Parathyroid adenoma (tissue), 2 donors: ENCODE results near the gene TRIM66.

Experiments used
- H2AFZ ChIP-seq: fragments of 300-600 bp; sonication (generic); one replicate; pipeline ENCODE4 v1.7.0; 2017; ENCODE audit warnings: antibody characterized with exemption, mild to moderate bottlenecking
- H3K27ac ChIP-seq: fragments of 300-600 bp; sonication (generic); one replicate; pipeline ENCODE4 v1.7.0; 2017
- H3K27me3 ChIP-seq: fragments of 300-600 bp; sonication (generic); one replicate; pipeline ENCODE4 v1.7.0; 2017; ENCODE audit warnings: low read length; ENCODE audit not compliant: control insufficient read depth, insufficient read depth
- H3K36me3 ChIP-seq: fragments of 300-600 bp; sonication (generic); one replicate; pipeline ENCODE4 v1.7.0; 2017; ENCODE audit warnings: low read length; ENCODE audit not compliant: control insufficient read depth, insufficient read depth
- H3K4me1 ChIP-seq: fragments of 300-600 bp; sonication (generic); one replicate; pipeline ENCODE4 v1.7.0; 2017; ENCODE audit warnings: control low read depth
- H3K4me2 ChIP-seq: fragments of 300-600 bp; sonication (generic); one replicate; pipeline ENCODE4 v1.7.0; 2017; ENCODE audit warnings: low read length
- H3K4me3 ChIP-seq: fragments of 300-600 bp; sonication (generic); one replicate; pipeline ENCODE4 v1.7.0; 2017; ENCODE audit warnings: low read depth, low read length
- H3K79me2 ChIP-seq: fragments of 300-600 bp; sonication (generic); one replicate; pipeline ENCODE4 v1.7.0; 2017; ENCODE audit warnings: control low read depth
- H3K9ac ChIP-seq: fragments of 300-600 bp; sonication (generic); one replicate; pipeline ENCODE4 v1.7.0; 2017; ENCODE audit warnings: mild to moderate bottlenecking
- H3K9me3 ChIP-seq: fragments of 300-600 bp; sonication (generic); one replicate; pipeline ENCODE4 v1.7.0; 2017; ENCODE audit warnings: low read length; ENCODE audit not compliant: control insufficient read depth
- TF ChIP-seq, protein P1 (sequence below): fragments of 300-600 bp; sonication (generic); IDR thresholded peaks from one replicate; pipeline ENCODE4 v1.7.0; 2017; ENCODE audit warnings: antibody characterized with exemption, mild to moderate bottlenecking
- donor health status: primary hyperparathyroidism.

The TRIM66 gene

DNA sequence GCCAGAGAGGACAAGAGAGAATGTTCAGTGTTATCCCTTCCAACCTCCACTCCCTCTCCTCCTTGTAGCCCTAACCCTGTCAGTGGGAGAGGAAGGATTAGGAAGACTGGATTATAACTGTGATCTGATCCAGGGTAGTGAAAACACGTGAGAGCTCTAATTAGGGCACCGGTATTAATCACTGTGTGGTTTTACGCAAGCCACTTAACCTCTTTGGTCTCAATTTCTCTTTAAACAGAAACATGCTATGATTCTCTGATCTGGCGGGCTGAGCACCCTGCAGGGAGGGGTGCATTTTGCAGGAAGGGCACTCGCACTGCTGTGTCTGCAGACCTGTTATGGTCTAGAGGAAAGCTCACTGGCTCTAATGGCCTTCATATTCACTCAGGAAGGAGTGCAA lies 11.7 kb upstream of the TRIM66 start:
- Histone ChIP-seq H3K9ac (no peak overlapping the region), H3K79me2 (no peaks in the 10 kb centered on the region), H3K27me3 (no peaks in the 10 kb centered on the region), H3K4me1 (no peaks in the 10 kb centered on the region), H3K36me3 (no peaks in the 10 kb centered on the region), H3K9me3 (no peaks in the 10 kb centered on the region), H3K4me3 (no peak overlapping the region), H3K4me2 (no peak overlapping the region), H2AFZ (no peak overlapping the region), H3K27ac (no peak overlapping the region)
- TF ChIP-seq, protein P1, sequence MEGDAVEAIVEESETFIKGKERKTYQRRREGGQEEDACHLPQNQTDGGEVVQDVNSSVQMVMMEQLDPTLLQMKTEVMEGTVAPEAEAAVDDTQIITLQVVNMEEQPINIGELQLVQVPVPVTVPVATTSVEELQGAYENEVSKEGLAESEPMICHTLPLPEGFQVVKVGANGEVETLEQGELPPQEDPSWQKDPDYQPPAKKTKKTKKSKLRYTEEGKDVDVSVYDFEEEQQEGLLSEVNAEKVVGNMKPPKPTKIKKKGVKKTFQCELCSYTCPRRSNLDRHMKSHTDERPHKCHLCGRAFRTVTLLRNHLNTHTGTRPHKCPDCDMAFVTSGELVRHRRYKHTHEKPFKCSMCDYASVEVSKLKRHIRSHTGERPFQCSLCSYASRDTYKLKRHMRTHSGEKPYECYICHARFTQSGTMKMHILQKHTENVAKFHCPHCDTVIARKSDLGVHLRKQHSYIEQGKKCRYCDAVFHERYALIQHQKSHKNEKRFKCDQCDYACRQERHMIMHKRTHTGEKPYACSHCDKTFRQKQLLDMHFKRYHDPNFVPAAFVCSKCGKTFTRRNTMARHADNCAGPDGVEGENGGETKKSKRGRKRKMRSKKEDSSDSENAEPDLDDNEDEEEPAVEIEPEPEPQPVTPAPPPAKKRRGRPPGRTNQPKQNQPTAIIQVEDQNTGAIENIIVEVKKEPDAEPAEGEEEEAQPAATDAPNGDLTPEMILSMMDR, result no peak

DNA sequence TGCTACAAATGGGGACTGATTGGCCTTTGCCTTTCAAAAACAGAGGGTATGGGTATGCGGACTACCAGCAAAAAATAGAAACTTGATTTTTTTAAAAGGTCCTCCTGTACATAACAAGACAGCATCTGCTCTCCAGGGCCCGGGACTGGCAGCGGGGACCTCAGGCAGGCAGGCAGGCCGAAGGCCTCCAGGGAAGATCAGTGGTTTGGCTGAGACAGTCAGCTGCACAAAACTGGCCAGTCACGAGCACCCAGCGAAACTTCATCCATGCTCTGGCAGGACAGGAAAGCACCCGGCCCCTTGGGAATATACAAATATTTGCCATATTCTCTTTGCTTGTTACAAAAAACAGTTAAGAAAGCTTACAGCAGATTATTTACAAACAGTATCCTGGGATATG lies 11.1 kb upstream of the TRIM66 start:
- H3K4me1 ChIP-seq, result no peaks in the 10 kb centered on the region
- TF ChIP-seq, protein P1, result no peak
- no peak overlapping the region for H3K9ac ChIP-seq
- H3K79me2 ChIP-seq, result no peaks in the 10 kb centered on the region
- H3K4me2 ChIP-seq, result no peak overlapping the region
- H3K27ac ChIP-seq, result no peak overlapping the region
- no peaks in the 10 kb centered on the region for H3K36me3 ChIP-seq
- no peaks in the 10 kb centered on the region for H3K27me3 ChIP-seq
- no peak overlapping the region for H3K4me3 ChIP-seq
- H3K9me3 ChIP-seq, result no peaks in the 10 kb centered on the region
- H2AFZ ChIP-seq, result no peak overlapping the region

DNA sequence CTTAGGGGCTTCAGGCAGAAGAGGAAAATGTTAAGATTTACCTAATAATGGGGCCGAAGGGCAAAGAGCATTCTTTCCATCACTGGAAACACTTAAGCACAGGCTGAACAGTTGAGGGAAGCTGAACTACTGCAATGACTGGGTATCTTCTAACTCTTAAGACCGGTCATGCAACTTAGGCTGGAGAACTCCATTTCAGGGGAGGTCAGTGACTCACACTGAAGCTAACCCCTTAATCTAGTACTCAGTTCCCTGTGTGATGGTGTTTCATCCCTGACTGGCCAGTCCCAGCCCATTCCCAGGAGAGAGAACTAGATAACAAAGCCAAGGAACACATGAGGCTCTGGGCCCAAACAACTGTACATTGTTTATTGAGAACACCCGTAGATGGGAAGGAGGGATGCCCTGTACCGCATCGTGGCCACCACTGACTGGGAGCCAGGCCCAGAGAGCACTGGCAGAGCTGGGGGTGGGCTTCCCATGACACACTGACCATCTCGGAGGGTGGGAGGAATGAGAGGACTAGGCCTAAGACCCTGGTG lies 10.6 kb upstream of the TRIM66 start:
- Histone ChIP-seq H3K4me2 (no peak overlapping the region), H3K36me3 (no peaks in the 10 kb centered on the region), H3K27ac (no peak overlapping the region), H3K4me1 (peaks cover 3% of the 10 kb centered on the region), H3K9me3 (no peaks in the 10 kb centered on the region), H3K4me3 (no peak overlapping the region), H3K9ac (no peak overlapping the region), H3K79me2 (no peaks in the 10 kb centered on the region), H3K27me3 (no peaks in the 10 kb centered on the region), H2AFZ (no peak overlapping the region)
- TF ChIP-seq, protein P1, result no peak

DNA sequence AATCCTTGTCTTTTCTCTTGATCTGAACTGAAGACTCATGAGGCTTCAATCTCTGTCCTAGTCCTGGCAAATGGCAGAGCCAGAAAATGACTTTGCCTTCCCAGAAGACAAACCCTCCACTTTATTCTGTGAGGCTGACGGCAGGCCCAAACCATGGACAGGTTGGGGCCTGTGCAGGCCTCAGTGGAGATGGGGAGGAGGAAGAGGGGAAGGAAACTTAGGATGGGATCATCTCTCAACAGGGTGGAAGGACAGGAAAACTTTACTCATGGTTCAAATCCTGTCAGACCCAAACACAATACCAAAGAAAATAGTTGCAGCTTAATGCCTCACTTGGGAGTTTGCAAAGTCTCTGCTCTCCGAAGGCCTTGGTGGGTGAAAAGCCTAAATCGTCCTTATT lies 10.0 kb upstream of the TRIM66 start:
- Histone ChIP-seq H3K27me3 (no peaks in the 10 kb centered on the region), H3K9ac (no peak overlapping the region), H3K79me2 (no peaks in the 10 kb centered on the region), H3K27ac (no peak overlapping the region), H3K4me1 (peaks cover 6% of the 10 kb centered on the region), H2AFZ (no peak overlapping the region), H3K4me2 (no peak overlapping the region), H3K4me3 (no peak overlapping the region), H3K9me3 (no peaks in the 10 kb centered on the region), H3K36me3 (no peaks in the 10 kb centered on the region)
- TF ChIP-seq, protein P1, result no peak

DNA sequence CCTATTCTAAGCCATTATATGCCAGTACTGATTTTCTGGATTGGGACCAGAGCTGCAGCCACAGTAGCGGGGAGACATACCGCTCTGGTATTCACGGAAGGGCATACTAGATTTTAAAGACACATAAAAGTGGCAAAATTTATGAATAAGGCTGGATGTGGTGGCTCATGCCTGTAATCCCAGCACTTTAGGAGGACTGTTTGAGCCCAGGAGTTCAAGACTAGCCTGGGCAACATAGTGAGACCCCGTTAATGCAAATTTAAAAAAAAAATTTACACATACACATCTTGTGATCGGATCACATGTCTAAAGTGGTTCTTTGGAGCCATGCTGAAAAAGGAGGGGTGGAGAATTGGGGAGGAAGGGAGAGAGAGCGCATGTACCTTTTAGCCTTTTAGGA lies 9.1 kb upstream of the TRIM66 start:
- no peak overlapping the region for H2AFZ ChIP-seq
- no peak overlapping the region for H3K4me2 ChIP-seq
- no peaks in the 10 kb centered on the region for H3K9me3 ChIP-seq
- no peak overlapping the region for H3K9ac ChIP-seq
- peaks cover 6% of the 10 kb centered on the region for H3K4me1 ChIP-seq
- TF ChIP-seq, protein P1, result no peak
- no peak overlapping the region for H3K4me3 ChIP-seq
- no peaks in the 10 kb centered on the region for H3K36me3 ChIP-seq
- no peak overlapping the region for H3K27ac ChIP-seq
- H3K79me2 ChIP-seq, result no peaks in the 10 kb centered on the region
- no peaks in the 10 kb centered on the region for H3K27me3 ChIP-seq
